ENCODE measurements around the gene GNPAT.

DNA sequence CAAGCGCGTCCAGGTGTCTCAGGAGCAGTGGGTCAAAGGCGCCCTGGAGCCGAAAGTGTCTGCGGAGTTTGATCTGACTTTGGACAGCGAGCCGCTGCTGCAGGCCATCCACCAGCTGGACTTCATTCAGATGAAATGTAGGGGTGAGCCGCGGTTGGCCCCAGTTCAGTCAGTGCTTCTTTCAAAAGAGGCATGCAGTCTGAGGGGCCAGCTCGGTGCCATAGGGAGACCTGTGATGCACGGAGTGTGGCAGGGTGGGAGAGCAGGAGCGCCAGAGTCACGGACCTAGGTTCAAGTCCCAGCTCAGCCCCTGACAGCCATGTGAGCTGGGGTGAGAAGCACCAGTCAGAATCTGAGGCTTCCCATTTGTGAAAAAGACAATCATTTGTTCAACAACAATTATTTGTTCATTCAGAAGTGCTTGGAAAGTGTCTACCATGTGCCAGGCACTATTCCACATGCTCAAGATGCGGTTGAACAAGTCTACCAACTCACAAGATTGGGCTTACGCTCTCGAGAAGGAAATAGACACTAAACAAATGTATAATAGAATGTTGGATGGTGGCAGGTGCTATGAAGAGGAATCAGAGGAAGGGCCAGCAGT, 39.5 kb upstream of the GNPAT start:
- TF ChIP-seq, protein P1, sequence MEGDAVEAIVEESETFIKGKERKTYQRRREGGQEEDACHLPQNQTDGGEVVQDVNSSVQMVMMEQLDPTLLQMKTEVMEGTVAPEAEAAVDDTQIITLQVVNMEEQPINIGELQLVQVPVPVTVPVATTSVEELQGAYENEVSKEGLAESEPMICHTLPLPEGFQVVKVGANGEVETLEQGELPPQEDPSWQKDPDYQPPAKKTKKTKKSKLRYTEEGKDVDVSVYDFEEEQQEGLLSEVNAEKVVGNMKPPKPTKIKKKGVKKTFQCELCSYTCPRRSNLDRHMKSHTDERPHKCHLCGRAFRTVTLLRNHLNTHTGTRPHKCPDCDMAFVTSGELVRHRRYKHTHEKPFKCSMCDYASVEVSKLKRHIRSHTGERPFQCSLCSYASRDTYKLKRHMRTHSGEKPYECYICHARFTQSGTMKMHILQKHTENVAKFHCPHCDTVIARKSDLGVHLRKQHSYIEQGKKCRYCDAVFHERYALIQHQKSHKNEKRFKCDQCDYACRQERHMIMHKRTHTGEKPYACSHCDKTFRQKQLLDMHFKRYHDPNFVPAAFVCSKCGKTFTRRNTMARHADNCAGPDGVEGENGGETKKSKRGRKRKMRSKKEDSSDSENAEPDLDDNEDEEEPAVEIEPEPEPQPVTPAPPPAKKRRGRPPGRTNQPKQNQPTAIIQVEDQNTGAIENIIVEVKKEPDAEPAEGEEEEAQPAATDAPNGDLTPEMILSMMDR (IDR thresholded peaks at IDR 0.05; ENCODE audit: low read depth, low read length, missing input control): no peak
- TF ChIP-seq, protein P2, sequence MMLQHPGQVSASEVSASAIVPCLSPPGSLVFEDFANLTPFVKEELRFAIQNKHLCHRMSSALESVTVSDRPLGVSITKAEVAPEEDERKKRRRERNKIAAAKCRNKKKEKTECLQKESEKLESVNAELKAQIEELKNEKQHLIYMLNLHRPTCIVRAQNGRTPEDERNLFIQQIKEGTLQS (IDR thresholded peaks at IDR 0.05): no peak
- no peak for TF ChIP-seq SP1 (IDR thresholded peaks at IDR 0.05)
- TF ChIP-seq GABPA (IDR thresholded peaks at IDR 0.05 in 1 of 2, conservative IDR thresholded peaks at IDR 0.05 in 1 of 2): no peak
- no peak for TF ChIP-seq RAD21 (IDR thresholded peaks at IDR 0.05)
